ENCODE data around the gene DPY19L1.
"Not testable (repeated sequence)": the region's sequence is repeated elsewhere in the genome, so short reads cannot be mapped to it uniquely, and the experiment has no call there.

DPY19L1 gene

DNA sequence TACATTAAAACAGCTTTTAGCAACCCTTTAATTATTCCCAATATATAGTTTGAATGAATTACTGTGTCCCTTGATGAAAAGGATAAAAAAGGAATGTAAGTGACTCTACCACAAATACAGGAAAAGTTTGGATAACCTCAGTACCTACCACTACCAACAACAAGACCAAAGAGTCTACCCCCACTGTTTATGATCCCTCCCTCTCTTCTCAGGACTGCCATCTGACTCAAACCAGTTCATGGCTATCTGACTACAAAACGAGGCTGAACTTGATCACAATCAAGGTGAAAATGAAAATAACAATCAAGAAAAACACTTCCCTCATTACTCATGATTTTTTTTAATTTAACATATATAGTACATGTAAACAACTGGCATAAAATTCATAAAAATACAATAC, 108.7 kb downstream of the DPY19L1 start:
- no peak for TF ChIP-seq POLR2A (IDR thresholded peaks at IDR 0.05; ENCODE audit: low read length)
- no peak for TF ChIP-seq GATA1 (IDR thresholded peaks at IDR 0.05; ENCODE audit: low read depth, low read length)

DNA sequence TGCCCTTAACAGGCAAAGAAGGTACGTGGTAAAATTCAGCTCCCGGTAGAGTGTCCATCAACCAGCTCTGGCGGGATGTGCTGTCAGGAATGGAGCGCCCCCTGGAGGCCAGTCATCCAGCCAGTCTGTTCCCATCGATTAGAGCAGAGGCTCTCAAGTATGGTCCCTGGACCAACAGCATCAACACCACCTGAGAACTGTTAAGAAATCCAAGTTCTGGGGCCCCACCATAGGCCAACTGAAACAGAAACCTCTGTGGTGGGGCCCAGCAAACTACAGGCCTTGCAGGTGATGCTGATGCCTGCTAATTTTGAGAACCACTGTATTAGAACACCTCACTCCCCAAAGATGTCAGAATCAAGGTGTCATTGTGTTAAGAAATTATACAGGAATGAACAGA, 109.2 kb downstream of the DPY19L1 start:
- TF ChIP-seq GATA1 (IDR thresholded peaks at IDR 0.05; ENCODE audit: low read depth, low read length) = no peak
- TF ChIP-seq POLR2A (IDR thresholded peaks at IDR 0.05; ENCODE audit: low read length) = no peak
- DNase-seq = peak; percentile 52 to 69

More for the DNA sequence above, 108.7 kb downstream of the DPY19L1 start:
- no peak for DNase-seq

DNA sequence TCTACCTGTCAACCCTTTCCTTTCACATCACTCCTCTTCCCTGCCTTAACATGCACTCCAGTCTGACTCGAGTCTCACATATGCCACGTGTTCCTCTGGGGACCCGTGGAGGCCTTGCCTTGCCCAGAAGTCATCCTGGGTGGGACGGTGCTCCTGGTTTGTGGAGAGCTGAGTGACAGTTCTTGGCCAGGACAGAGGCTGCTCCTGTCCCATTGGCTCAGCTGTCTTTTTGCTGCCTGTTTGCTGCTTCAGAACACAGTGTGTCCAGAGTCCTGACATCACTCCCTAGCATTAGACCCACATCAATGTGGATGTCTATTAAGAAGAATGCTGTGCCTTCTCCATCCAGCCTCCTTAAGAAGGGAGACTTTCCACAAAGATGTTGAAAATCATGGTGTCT, 116.8 kb downstream of the DPY19L1 start:
- not testable (repeated sequence) for DNase-seq

DNA sequence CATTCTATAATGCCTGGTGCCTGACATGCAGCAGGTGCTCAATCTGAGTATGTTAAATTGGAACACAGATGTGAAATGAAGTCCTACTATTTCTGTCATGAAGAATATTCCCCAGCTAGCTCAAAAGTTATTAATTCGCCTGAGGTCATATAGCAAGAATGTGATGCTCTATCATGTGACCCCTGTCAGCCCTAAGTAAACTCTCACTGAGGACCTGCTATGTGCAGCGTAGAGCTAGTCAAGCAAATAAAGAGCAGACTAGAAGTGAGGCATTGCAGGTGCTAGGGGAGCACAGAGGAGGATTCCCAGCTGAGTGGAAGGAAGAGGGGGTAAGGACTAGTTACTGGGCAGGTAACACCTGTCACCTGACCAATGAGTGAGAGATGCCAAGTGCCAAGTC, 118.2 kb downstream of the DPY19L1 start:
- not testable (repeated sequence) for DNase-seq

DNA sequence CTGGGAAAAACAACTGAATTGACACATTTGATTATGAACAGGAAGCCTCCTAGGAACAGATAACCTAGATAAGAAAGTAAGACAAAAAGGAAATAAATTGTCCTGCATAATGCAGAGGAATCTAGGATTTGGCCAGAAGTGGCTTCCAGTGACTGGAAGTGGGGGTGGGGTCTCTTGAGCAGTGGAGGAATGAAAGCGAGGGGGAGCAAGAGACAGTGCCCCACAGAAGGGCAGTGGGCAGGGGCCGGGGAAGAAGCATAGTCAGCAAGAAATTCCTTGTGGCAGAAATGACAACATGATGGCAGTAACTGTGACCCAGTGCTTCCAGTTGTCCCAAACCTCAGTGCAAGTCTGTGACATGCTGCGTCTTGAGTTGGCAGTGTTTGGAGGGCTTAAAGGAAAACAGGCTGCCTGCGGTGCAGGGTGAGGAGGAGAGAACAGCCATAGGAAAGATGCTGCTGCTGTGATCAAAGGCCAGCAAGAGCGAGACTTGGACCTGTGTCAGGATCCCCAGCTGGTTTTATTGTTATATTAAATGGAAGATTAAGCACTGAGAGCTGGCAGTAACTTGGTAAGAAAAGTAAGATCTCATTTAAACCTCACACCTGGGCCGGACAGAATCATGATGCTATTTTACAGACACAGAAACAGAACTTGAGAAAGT, 119.0 kb downstream of the DPY19L1 start:
- not testable (repeated sequence) for DNase-seq

DNA sequence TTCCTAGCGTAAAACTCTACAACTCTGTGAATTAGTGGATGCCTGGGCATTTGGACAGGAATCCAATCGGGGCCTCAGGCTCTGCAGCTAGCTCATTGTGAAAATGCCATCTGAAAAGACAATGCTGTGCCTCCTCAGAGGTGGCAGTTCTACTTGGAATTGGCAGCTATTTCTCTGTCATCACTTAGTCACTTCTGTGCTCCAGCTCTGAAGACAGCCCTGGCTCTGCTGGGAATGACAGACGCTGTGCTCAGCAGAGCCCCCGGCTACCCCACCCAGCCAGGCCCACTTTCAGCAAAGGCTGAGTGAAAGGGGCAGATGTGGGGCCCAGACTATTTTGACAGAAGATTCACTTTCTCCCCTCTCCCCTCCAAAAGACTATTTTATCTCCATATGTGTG, 119.8 kb downstream of the DPY19L1 start:
- DNase-seq = not testable (repeated sequence)

DNA sequence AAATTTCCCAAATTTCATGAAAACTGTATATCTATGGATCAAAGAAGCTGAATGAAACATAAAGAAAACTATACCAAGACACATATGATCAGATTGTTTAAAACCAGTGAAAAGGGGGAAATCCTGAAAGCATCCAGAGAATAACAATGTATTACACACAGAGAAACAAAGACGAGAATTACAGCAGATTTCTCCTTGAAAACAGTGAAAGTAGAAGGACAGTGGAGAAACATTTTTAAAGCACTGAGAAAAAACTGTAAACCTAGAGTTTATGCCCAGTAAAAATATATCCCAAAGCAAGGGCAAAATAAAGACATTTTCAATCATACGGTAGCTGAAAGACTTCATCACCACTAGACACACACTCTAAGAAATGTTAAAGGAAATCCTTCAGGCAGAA, 121.0 kb downstream of the DPY19L1 start:
- TF ChIP-seq GATA1 (IDR thresholded peaks at IDR 0.05; ENCODE audit: low read depth, low read length) (no peak), POLR2A (IDR thresholded peaks at IDR 0.05; ENCODE audit: low read length) (no peak)
- no peak for DNase-seq

DNA sequence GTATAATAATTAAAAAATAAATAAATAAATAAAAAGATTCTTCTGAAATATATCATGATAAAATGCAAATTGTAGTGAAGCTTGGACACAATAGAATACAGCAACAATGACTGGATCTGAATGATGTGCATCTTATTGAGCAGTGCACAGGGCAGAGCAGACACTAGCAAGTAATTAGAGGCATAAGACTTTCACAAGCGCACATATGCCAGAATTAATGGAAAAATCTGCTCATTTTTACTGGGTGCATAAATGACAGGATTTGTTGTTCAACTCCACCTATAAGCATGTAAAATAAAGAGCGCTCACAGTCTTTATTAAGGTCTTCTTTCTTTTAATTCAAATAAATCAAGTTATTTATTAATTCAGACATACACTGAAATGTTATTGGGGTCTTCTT, 125.0 kb downstream of the DPY19L1 start:
- no peak for TF ChIP-seq GATA1 (IDR thresholded peaks at IDR 0.05; ENCODE audit: low read depth, low read length)
- TF ChIP-seq POLR2A (IDR thresholded peaks at IDR 0.05; ENCODE audit: low read length) = no peak
- DNase-seq = no peak

DNA sequence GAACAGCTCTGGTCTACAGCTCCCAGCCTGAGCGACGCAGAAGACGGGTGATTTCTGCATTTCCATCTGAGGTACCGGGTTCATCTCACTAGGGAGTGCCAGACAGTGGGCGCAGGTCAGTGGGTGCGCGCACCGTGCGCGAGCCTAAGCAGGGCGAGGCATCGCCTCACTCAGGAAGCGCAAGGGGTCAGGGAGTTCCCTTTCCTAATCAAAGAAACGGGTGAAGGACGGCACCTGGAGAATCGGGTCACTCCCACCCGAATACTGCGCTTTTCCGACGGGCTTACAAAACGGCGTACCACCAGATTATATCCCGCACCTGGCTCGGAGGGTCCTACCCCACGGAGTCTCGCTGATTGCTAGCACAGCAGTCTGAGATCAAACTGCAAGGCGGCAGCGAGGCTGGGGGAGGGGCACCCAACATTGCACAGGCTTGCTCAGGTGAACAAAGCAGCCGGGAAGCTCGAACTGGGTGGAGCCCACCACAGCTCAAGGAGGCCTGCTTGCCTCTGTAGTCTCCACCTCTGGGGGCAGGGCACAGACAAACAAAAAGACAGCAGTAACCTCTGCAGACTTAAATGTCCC, 130.9 kb downstream of the DPY19L1 start:
- not testable (repeated sequence) for DNase-seq

DNA sequence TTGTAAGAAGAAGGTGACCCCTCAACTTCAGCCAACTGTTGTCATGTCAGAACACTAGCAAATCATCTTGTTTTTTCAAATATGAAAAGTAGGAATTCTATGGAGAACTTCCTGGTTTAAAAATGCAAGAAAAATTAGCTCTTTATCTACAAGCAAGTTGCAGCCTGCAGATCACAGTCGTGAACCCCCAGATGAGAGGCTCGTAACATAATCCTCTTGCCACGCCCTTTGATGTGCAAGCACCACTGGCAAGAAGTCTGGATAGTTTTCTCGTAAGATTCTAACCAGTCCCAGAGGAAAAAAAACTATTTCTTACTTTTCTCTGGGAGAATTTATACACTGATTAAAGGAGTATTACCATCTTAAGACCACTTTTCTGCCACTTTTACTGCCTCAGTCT, 132.3 kb downstream of the DPY19L1 start:
- no peak for DNase-seq
- no peak for TF ChIP-seq POLR2A (IDR thresholded peaks at IDR 0.05; ENCODE audit: low read length)
- no peak for TF ChIP-seq GATA1 (IDR thresholded peaks at IDR 0.05; ENCODE audit: low read depth, low read length)

DNA sequence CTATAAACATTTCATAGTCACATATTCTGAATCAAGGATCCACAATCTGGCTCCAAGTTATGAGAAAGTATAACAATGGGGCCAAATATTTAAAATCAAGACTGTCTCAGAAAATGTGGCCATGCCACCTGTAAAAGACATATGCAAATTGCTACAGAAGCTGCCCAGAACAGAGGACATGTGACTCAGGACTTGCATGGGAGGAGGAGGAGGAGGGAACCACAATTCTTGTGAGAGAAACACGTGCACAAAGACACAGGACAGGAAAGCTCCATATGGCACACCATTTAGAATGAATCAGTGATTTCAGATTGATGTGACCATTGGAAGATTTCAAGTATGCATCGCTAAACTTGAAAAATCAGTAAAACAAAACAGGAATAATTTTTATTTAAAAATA, 133.4 kb downstream of the DPY19L1 start:
- not testable (repeated sequence) for DNase-seq

DNA sequence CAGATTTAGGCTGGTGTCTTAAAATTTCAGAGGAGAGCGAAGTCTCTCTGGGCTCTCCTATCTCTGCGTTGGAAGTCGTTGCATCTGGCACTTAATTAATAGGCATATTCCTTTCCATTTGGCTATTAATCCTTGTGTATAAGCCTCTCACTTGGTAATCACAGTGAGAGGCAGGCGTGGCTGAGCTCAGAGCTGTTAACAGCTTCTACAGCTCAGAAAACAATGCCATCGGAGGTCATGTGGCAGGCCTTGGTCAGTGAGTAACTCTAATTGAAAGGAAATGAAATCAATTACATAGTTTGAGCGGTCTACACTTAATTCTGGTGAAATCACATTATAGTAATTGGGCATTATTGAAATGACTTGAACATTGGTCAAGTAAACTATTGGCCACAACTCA, 135.1 kb downstream of the DPY19L1 start:
- TF ChIP-seq GATA1 (IDR thresholded peaks at IDR 0.05; ENCODE audit: low read depth, low read length) = no peak
- TF ChIP-seq POLR2A (IDR thresholded peaks at IDR 0.05; ENCODE audit: low read length) = no peak
- no peak for DNase-seq

DNA sequence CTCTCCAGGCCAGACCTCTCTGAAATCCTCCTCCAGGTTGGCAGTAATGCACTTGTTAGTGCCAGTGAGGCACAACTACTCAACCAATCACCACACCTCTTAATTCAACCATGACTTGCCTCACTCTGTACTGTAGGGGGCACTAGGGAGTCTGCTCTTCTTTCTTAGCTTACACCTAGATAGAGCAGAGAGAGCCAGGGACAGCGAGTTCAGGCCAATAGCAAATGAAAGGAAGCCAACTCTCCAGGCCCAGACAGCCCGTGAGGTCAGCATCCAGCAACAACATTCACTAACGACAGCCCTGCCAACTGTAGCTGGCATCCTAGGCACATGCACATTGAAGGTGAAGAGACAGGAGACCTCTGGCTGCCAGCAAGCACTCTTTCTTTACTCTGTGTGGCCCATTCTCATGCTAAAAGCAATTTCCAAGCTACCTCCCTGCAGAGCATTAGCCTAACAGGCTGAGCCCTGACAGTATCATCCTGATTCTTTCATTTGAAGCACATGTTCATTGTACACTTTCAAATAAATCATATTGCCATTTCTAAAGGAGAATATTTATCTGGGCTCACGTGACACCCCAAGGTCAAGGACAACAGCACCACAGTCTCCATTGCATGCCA, 136.3 kb downstream of the DPY19L1 start:
- TF ChIP-seq POLR2A (IDR thresholded peaks at IDR 0.05; ENCODE audit: low read length) (no peak), GATA1 (IDR thresholded peaks at IDR 0.05; ENCODE audit: low read depth, low read length) (no peak)
- DNase-seq = peak; percentile 23 to 44

DNA sequence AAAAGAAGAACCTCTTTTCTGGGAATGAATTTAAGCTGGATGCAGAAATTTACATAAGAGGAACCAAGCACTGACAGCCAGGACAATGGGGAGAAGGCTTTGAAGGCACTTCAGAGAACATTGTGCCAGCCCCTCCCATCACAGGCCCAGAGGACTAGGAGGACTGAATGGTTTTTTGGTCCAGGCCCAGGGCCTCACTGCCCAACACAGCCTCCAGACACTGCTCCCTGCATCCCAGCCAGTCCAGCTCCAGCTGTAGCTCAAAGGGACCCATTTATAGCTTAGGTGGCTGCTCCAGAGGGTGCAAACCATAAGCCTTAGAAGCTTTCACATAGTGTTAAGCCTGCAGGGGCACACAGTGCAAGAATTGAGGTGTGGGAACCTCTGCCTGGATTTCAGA, 142.1 kb downstream of the DPY19L1 start:
- TF ChIP-seq GATA1 (IDR thresholded peaks at IDR 0.05; ENCODE audit: low read depth, low read length) (no peak), POLR2A (IDR thresholded peaks at IDR 0.05; ENCODE audit: low read length) (no peak)

DNA sequence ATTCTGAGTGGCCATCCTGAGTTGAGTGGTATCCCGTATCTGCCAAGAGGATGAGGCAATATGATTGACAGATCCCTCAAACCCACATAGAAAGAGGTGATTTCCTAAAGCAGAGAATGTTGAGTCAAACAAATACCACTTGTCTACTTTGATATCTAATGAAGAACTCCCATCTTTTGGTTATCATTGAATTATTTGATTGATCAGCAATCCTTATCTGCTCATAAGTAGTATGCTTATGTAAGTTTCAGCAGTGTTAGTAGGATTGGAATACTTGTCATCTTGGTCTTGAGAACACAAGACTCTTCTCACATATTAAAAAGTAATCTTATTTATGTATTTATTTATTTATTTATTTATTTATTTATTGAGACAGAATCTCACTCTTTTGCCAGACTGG, 147.3 kb downstream of the DPY19L1 start:
- no peak for DNase-seq

More for the DNA sequence above, 142.1 kb downstream of the DPY19L1 start:
- DNase-seq = no peak

DNA sequence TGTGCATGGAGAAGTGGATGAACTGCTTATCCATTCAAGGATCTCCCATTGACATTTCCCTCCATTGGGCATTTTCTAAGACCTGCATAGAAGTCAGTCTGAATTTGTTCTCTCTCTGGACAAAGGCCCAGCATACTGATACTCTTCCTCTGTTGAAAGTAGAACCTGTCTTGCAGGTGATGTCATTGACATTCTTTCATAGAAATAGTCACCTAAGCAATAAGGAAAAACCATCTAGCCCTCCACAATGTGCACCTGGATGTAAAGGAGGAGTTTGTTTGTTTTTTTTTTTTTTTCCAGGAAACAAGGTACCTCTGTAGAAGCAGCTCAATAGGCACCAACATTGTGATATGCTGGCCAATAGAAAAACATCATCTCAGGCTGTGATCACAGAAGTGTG, 150.4 kb downstream of the DPY19L1 start:
- TF ChIP-seq GATA1 (IDR thresholded peaks at IDR 0.05; ENCODE audit: low read depth, low read length) (no peak), POLR2A (IDR thresholded peaks at IDR 0.05; ENCODE audit: low read length) (no peak)
- DNase-seq = no peak

More for the DNA sequence above, 147.3 kb downstream of the DPY19L1 start:
- TF ChIP-seq POLR2A (IDR thresholded peaks at IDR 0.05; ENCODE audit: low read length) = no peak

DNA sequence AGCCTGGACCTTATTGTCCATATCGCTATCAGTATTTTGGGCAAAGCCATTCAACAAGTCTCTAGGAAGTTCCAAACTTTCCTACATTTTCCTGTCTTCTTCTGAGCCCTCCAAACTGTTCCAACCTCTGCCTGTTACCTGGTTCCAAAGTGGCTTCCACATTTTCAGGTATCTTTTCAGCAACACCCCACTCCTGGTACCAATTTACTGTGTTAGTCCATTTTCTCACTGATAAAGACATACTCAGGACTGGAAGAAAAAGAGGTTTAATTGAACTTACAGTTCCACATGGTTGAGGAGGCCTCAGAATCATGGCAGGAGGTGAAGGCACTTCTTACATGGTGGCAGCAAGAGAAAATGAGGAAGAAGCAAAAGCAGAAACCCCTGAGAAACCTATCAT, 153.4 kb downstream of the DPY19L1 start:
- not testable (repeated sequence) for DNase-seq
